SK-N-SH (cell line): ENCODE results near the gene SPSB4. TPM values are rescaled to one million over a fixed set of nuclear protein-coding genes. Genes with fewer than 3 reads are reported as not detected.

Source experiments
- CTCF ChIA-PET: fragments of 300-600, 350-600 bp; formaldehyde crosslinking; extraction: SDS; loops from one replicate; lab custom pipeline; 2021; lab: Yijun Ruan, JAX
- POLR2A ChIA-PET: fragments of 350-600 bp; sonication (Branson Sonifier 250); formaldehyde crosslinking; extraction: SDS; loops from one replicate; lab custom pipeline; 2020; ENCODE audit warnings: antibody characterized with exemption, inconsistent platforms; lab: Yijun Ruan, JAX
- DNase-seq: peaks from one replicate; pipeline ENCODE4 v3.0.0; 2012
- H2AFZ ChIP-seq: fragments of 200-600 bp; sonication (generic); 2 replicates; pipeline ENCODE4 v1.8.1; 2016; ENCODE audit warnings: antibody characterized with exemption, mild to moderate bottlenecking, low read depth
- H3F3A ChIP-seq: fragments of 200-600 bp; sonication (generic); replicated peaks from 2 replicates; pipeline ENCODE3; 2016; ENCODE audit warnings: antibody characterized with exemption, mild to moderate bottlenecking; ENCODE audit not compliant: insufficient read depth
- H3K27ac ChIP-seq, 2 experiments: fragments of 200-500 bp in 1 of 2; fragments of 200-600 bp in 1 of 2; sonication (Bioruptor generic) in 1 of 2; sonication (generic), shearing (Covaris generic) in 1 of 2; 2 replicates each; pipeline versions ENCODE4 v1.5.1 to v1.6.1; 2014 to 2016; ENCODE audit warnings: low read depth in 2 of 2, inconsistent platforms in 1 of 2, low read length in 1 of 2, mild to moderate bottlenecking in 1 of 2, mixed read lengths in 1 of 2
- H3K27me3 ChIP-seq: fragments of 200-600 bp; sonication (generic), shearing (Covaris generic); 2 replicates; pipeline ENCODE4 v1.6.1; 2016; ENCODE audit warnings: mixed run types; ENCODE audit not compliant: insufficient read depth
- H3K36me3 ChIP-seq, 2 experiments: fragments of 200-500 bp in 1 of 2; fragments of 200-600 bp in 1 of 2; sonication (Bioruptor generic) in 1 of 2; sonication (generic) in 1 of 2; replicated peaks in 1 of 2; 2 replicates each; pipeline versions ENCODE3 to v1.5.1; 2014 to 2016; ENCODE audit warnings: low read length in 1 of 2, mild to moderate bottlenecking in 1 of 2; ENCODE audit not compliant: insufficient read depth in 2 of 2, control insufficient read depth in 1 of 2
- H3K4me1 ChIP-seq, 2 experiments: fragments of 200-500 bp in 1 of 2; fragments of 200-600 bp in 1 of 2; sonication (Bioruptor generic) in 1 of 2; sonication (generic), shearing (Covaris generic) in 1 of 2; 2 replicates each; pipeline versions ENCODE4 v1.5.1 to v1.6.1; 2014 to 2016; ENCODE audit warnings: low read depth in 1 of 2, low read length in 1 of 2, mixed run types in 1 of 2; ENCODE audit not compliant: insufficient read depth in 2 of 2, control insufficient read depth in 1 of 2
- H3K4me2 ChIP-seq: fragments of 200-600 bp; sonication (generic), shearing (Covaris generic); 2 replicates; pipeline ENCODE4 v1.6.1; 2017; ENCODE audit warnings: mixed run types
- H3K4me3 ChIP-seq, 2 experiments: fragments of 200-500 bp in 1 of 2; fragments of 200-600 bp in 1 of 2; sonication (Bioruptor generic) in 1 of 2; sonication (generic), shearing (Covaris generic) in 1 of 2; 2 replicates each; pipeline versions ENCODE4 v1.5.1 to v1.8.1; 2014 to 2016; ENCODE audit warnings: low read depth in 2 of 2, inconsistent platforms in 1 of 2, low read length in 1 of 2, mild to moderate bottlenecking in 1 of 2, mixed read lengths in 1 of 2, moderate library complexity in 1 of 2
- H3K79me2 ChIP-seq: fragments of 200-600 bp; sonication (generic); 2 replicates; pipeline ENCODE4 v1.8.1; 2017; ENCODE audit warnings: mild to moderate bottlenecking; ENCODE audit not compliant: insufficient read depth
- H3K9ac ChIP-seq: fragments of 200-600 bp; sonication (generic); 2 replicates; pipeline ENCODE4 v1.6.1; 2017; ENCODE audit warnings: mixed run types
- H3K9me2 ChIP-seq: fragments of 200-600 bp; sonication (generic); 2 replicates; pipeline ENCODE4 v1.6.1; 2017; ENCODE audit warnings: mixed run types
- H3K9me3 ChIP-seq: fragments of 200-600 bp; sonication (generic); 2 replicates; pipeline ENCODE4 v1.6.1; 2017; ENCODE audit warnings: mixed run types, mild to moderate bottlenecking, moderate library complexity
- H4K20me1 ChIP-seq: fragments of 200-600 bp; sonication (generic); 2 replicates; pipeline ENCODE4 v1.6.1; 2017; ENCODE audit warnings: mild to moderate bottlenecking, mixed run types; ENCODE audit not compliant: insufficient read depth
- ELF1 ChIP-seq: IDR thresholded peaks from 2 replicates; pipeline ENCODE4 v1.4.0; 2012
- EP300 ChIP-seq, 2 experiments: IDR thresholded peaks; 2 replicates each; pipeline versions ENCODE4 v1.4.0 to v1.6.1; 2012; ENCODE audit warnings: borderline replicate concordance in 1 of 2, low read depth in 1 of 2, low read length in 1 of 2
- EZH2phosphoT487 ChIP-seq: fragments of 200-600 bp; sonication (generic); IDR thresholded peaks from 2 replicates; pipeline ENCODE4 v1.6.1; 2017; ENCODE audit warnings: low read depth, mixed run types, mild to moderate bottlenecking, antibody characterized with exemption, moderate library complexity, borderline replicate concordance
- FOSL2 ChIP-seq: IDR thresholded peaks from 2 replicates; pipeline ENCODE4 v1.4.0; 2012; ENCODE audit warnings: low read depth, mild to moderate bottlenecking, moderate library complexity, borderline replicate concordance
- FOXM1 ChIP-seq: IDR thresholded peaks from 2 replicates; pipeline ENCODE4 v1.4.0; 2012; ENCODE audit warnings: low read depth, mild to moderate bottlenecking
- GATA2 ChIP-seq: sonication (generic); formaldehyde crosslinking; IDR thresholded peaks from 2 replicates; pipeline ENCODE4 v1.5.0; 2020; ENCODE audit warnings: mild to moderate bottlenecking, missing genetic modification reagents
- MXI1 ChIP-seq: IDR thresholded peaks from 2 replicates; pipeline ENCODE4 v1.6.1; 2012; ENCODE audit warnings: mild to moderate bottlenecking, low read depth, low read length, improper control_type of control experiment
- POLR2AphosphoS5 ChIP-seq: IDR thresholded peaks from 2 replicates; pipeline ENCODE4 v1.6.1; 2012; ENCODE audit warnings: low read depth, low read length
- RFX5 ChIP-seq: IDR thresholded peaks from 2 replicates; pipeline ENCODE4 v1.6.1; 2012; ENCODE audit warnings: mild to moderate bottlenecking, improper control_type of control experiment, low read length
- RXRA ChIP-seq: IDR thresholded peaks from 2 replicates; pipeline ENCODE4 v1.4.0; 2012; ENCODE audit warnings: low read depth, mild to moderate bottlenecking, borderline replicate concordance
- SIN3A ChIP-seq: IDR thresholded peaks from 2 replicates; pipeline ENCODE4 v1.6.1; 2012; ENCODE audit warnings: low read depth, mild to moderate bottlenecking, low read length, moderate library complexity, borderline replicate concordance
- TAF1 ChIP-seq: IDR thresholded peaks from 2 replicates; pipeline ENCODE4 v1.6.1; 2012; ENCODE audit warnings: low read depth, mild to moderate bottlenecking, low read length, moderate library complexity, borderline replicate concordance
- TEAD4 ChIP-seq: IDR thresholded peaks from 2 replicates; pipeline ENCODE4 v1.4.0; 2012; ENCODE audit warnings: mild to moderate bottlenecking, borderline replicate concordance; ENCODE audit not compliant: insufficient read depth
- YY1 ChIP-seq: IDR thresholded peaks from 2 replicates; pipeline ENCODE4 v1.4.0; 2012; ENCODE audit warnings: low read depth, mild to moderate bottlenecking
- WGBS: methylation state at CpG from one replicate; pipeline ENCODE4 v1.1.6; 2017; ENCODE audit warnings: low lambda C conversion rate; 5-methylcytosine and 5-hydroxymethylcytosine counted together
- polyA plus RNA-seq, 3 experiments: library from polyadenylated mRNA; depleted of rRNA; stranded (reverse); fragments of >200 nt; gene quantifications; 2 replicates each; pipeline ENCODE4 v1.2.3, GENCODE V29; 2012
- TF ChIP-seq, protein P1 (sequence below): fragments of 200-600 bp; sonication (generic); IDR thresholded peaks from 2 replicates; pipeline ENCODE4 v1.6.1; 2017; ENCODE audit warnings: antibody characterized with exemption, mild to moderate bottlenecking, moderate library complexity
- TF ChIP-seq, protein P2 (sequence below): IDR thresholded peaks from 2 replicates; pipeline ENCODE4 v1.4.0; 2012; ENCODE audit warnings: low read depth, borderline replicate concordance
- TF ChIP-seq, protein P3 (sequence below): IDR thresholded peaks from 2 replicates; pipeline ENCODE4; 2012

Gene SPSB4
- polyA plus RNA-seq, 1 of the 3 experiments (the other 2 are of a cell fraction), result 0.10 TPM

DNA sequence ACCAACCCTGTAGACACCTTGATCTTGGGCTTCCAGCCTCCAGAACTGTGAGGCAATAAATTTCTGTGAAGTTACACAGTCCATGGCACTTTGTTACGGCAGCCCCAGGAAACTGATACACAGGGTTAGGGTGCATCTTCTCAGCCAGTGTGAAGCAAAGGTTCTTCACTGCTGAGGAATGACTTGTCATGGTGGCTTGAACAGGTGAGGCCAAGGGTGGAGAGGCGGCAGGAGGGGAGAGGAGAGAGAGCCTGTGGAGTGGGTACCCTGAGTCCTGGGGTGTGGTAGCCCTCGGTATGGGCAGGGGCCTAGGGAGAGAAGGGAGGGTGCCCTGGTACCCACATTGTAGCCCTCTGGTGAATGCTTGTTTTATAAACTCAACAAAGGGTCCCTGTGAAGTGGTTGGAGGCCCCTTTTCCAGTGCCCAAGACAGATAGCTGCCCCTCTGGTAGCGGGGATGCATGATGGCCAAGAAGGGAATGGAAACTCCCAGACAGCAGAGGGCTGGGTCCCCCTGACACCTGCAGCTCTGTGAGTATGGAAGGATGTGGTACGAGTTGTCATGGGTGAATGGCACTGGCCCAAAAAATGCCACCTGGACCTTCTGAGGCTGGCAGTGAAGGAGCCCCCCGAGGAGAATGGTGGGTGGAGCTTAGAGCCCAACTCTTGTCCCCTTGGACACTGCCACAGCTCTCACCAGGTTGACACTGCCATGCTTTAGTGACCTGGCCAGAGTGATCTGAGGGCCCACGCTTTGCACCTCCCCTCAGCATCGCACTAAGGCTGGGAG, 49.6 kb downstream of the SPSB4 start:
- peaks cover 0 to 12% of the 10 kb centered on the region in 2 experiments; a peak in 2 of 4 replicates for H3K4me1 ChIP-seq
- H3K9me3 ChIP-seq, result no peaks in the 10 kb centered on the region
- no peaks in the 10 kb centered on the region for H4K20me1 ChIP-seq
- DNase-seq, result no peak
- no peaks in the 10 kb centered on the region for H3F3A ChIP-seq
- no peak for TF ChIP-seq RXRA
- TF ChIP-seq GATA2 (CRISPR knock-in tag), result no peak
- TF ChIP-seq, protein P1, sequence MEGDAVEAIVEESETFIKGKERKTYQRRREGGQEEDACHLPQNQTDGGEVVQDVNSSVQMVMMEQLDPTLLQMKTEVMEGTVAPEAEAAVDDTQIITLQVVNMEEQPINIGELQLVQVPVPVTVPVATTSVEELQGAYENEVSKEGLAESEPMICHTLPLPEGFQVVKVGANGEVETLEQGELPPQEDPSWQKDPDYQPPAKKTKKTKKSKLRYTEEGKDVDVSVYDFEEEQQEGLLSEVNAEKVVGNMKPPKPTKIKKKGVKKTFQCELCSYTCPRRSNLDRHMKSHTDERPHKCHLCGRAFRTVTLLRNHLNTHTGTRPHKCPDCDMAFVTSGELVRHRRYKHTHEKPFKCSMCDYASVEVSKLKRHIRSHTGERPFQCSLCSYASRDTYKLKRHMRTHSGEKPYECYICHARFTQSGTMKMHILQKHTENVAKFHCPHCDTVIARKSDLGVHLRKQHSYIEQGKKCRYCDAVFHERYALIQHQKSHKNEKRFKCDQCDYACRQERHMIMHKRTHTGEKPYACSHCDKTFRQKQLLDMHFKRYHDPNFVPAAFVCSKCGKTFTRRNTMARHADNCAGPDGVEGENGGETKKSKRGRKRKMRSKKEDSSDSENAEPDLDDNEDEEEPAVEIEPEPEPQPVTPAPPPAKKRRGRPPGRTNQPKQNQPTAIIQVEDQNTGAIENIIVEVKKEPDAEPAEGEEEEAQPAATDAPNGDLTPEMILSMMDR, result no peak
- TF ChIP-seq SIN3A, result no peak
- TF ChIP-seq, protein P2, sequence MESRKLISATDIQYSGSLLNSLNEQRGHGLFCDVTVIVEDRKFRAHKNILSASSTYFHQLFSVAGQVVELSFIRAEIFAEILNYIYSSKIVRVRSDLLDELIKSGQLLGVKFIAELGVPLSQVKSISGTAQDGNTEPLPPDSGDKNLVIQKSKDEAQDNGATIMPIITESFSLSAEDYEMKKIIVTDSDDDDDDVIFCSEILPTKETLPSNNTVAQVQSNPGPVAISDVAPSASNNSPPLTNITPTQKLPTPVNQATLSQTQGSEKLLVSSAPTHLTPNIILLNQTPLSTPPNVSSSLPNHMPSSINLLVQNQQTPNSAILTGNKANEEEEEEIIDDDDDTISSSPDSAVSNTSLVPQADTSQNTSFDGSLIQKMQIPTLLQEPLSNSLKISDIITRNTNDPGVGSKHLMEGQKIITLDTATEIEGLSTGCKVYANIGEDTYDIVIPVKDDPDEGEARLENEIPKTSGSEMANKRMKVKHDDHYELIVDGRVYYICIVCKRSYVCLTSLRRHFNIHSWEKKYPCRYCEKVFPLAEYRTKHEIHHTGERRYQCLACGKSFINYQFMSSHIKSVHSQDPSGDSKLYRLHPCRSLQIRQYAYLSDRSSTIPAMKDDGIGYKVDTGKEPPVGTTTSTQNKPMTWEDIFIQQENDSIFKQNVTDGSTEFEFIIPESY, result no peak
- TF ChIP-seq EP300 (IDR thresholded peaks at IDR 0.05; ENCODE audit: borderline replicate concordance in 1 of 2, low read depth in 1 of 2, low read length in 1 of 2), result no peak
- TF ChIP-seq, protein P3, sequence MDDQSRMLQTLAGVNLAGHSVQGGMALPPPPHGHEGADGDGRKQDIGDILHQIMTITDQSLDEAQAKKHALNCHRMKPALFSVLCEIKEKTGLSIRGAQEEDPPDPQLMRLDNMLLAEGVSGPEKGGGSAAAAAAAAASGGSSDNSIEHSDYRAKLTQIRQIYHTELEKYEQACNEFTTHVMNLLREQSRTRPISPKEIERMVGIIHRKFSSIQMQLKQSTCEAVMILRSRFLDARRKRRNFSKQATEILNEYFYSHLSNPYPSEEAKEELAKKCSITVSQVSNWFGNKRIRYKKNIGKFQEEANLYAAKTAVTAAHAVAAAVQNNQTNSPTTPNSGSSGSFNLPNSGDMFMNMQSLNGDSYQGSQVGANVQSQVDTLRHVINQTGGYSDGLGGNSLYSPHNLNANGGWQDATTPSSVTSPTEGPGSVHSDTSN, result no peak
- TF ChIP-seq TEAD4, result no peak
- TF ChIP-seq TAF1, result no peak
- TF ChIP-seq YY1, result no peak
- no peak for TF ChIP-seq ELF1
- TF ChIP-seq POLR2AphosphoS5, result no peak
- no peak for TF ChIP-seq EZH2phosphoT487
- TF ChIP-seq RFX5, result no peak
- no peak for TF ChIP-seq FOXM1
- TF ChIP-seq FOSL2, result no peak
- no peak for TF ChIP-seq MXI1
- H3K9me2 ChIP-seq, result no peaks in the 10 kb centered on the region
- 36% methylated on average over 6 of the region's 8 CpGs for WGBS
- no peak overlapping the region for H3K27ac ChIP-seq
- H3K27me3 ChIP-seq, result no peaks in the 10 kb centered on the region
- no peak overlapping the region for H3K9ac ChIP-seq
- ChIA-PET CTCF (interaction anchor here (0.7 to 6.2 kb wide), 5 partner anchors 7 to 90 kb away, joined by 3 to 49 read pairs (median 5); no protein-coding TSS in a partner anchor), POLR2A (no interaction called here)
- H3K36me3 ChIP-seq, result no peaks in the 10 kb centered on the region
- no peak overlapping the region for H3K4me2 ChIP-seq
- H3K4me3 ChIP-seq, result no peak overlapping the region
- H2AFZ ChIP-seq, result no peak overlapping the region
- H3K79me2 ChIP-seq, result no peaks in the 10 kb centered on the region
